ENCODE results near the gene ARMC12. TPM values are rescaled to one million over a fixed set of nuclear protein-coding genes. Genes with fewer than 3 reads are reported as not detected.

The ARMC12 gene
- total and polyA plus RNA-seq, 2 of the 13 experiments (the other 11 are each of a cell fraction or from before 2014, with no cell fraction given), result 1.3 TPM; not detected in 1

DNA sequence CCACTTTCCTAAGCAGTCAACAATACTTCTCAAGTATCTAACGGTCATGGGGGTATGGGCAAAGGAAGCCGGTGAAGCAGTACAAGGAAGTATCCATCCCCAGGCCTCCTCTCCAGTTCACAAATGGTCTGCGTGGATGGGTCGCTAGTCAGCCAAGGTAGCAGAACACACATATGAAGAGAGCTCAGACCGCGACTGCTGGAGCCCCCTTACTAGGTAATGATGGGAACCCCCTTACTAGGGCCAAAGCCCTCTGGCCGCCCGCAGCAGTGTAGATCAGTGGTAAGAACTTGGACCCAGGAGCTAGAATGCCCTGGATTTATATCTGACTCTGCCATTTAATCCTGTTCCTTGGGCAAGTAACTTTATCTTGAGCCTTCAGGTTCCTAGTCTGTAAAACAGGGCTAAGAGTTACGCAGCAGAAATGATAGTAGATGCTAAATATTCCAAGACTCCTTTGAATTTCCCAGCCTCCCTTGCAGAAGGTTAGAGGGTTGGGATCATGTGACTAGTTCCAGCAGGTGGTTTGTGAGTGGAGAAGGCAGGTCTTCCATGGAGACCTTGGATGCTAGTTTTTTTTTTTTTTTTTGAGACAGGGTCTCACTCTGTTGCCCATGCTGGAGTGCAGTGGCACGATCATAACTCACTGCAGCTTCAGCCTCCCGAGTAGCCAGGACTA, 37.4 kb downstream of the ARMC12 start:
- ChIA-PET CTCF (ENCODE audit: low intra/inter-chr PET ratio, low total read pairs) (no interaction called here), POLR2A (no interaction called here)
- Histone ChIP-seq H4K20me1 (ENCODE audit: insufficient read depth, low read length) (no peaks in the 10 kb centered on the region), H3K27me3 (ENCODE audit: control insufficient read depth in 1 of 2, insufficient read depth in 2 of 2, low read length in 2 of 2) (peaks cover 5 to 52% of the 10 kb centered on the region in 2 experiments), H3K9me3 (ENCODE audit: low read length) (no peaks in the 10 kb centered on the region), H3K79me2 (ENCODE audit: insufficient read depth, low read length) (no peaks in the 10 kb centered on the region), H3K9ac (ENCODE audit: insufficient read depth, low read depth, low read length) (no peak overlapping the region), H3K36me3 (replicated peaks in 1 of 2; ENCODE audit: control insufficient read depth in 1 of 2, insufficient read depth in 2 of 2, low read length in 2 of 2) (no peaks in the 10 kb centered on the region), H3K27ac (ENCODE audit: extremely low read length, insufficient read depth, low read length) (no peak overlapping the region), H3K4me2 (ENCODE audit: low read depth, low read length) (no peak overlapping the region), H2AFZ (ENCODE audit: low read length) (no peak overlapping the region), H3K4me3 (replicated peaks in 1 of 3; ENCODE audit: insufficient read depth in 1 of 3, low read depth in 2 of 3, low read length in 3 of 3) (no peak overlapping the region), H3K4me1 (ENCODE audit: insufficient read depth, low read length) (peaks cover 6% of the 10 kb centered on the region)
- intact Hi-C loops (cut with micrococcal nuclease; ENCODE audit: unreplicated experiment), result no loop called here
- in situ Hi-C loops (cut with HindIII; ENCODE audit: extremely low pct_ligation_motif_present, low pct_unique_long_range_greater_than_20kb), result no loop called here
- BruUV-seq (replicated peaks), result no TSS peak
- WGBS (ENCODE audit: low lambda C conversion rate), result 67% methylated on average over 10 of the region's 11 CpGs
- FAIRE-seq (no peak), DNase-seq (ENCODE audit: low spot score) (no peak), ATAC-seq (no peak)
- TF ChIP-seq MED13 (CRISPR knock-in tag; IDR thresholded peaks at IDR 0.05), result no peak

DNA sequence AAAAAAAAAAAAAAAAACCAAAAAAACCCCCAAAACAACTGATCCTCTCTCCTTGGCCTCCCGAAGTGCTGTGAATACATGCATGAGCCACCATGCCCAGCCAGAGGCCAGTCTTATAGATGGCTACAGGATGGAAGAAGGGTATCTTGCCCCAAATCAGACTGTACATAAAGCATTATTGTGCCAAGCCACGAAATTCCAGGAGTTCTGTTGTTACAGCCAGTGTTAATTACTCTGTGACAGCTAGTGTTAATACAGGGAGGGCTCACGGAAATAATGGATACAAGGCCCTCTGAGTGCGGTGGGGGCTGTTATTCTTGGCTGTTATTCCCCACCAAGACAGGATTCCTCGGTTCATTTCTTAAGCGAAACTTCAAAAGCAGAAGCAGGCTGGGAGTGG, 38.2 kb downstream of the ARMC12 start:
- ATAC-seq (no peak), FAIRE-seq (no peak), DNase-seq (ENCODE audit: low spot score) (no peak)
- Histone ChIP-seq H4K20me1 (ENCODE audit: insufficient read depth, low read length) (no peaks in the 10 kb centered on the region), H3K4me2 (ENCODE audit: low read depth, low read length) (no peak overlapping the region), H3K9me3 (ENCODE audit: low read length) (no peaks in the 10 kb centered on the region), H3K79me2 (ENCODE audit: insufficient read depth, low read length) (no peaks in the 10 kb centered on the region), H3K27me3 (ENCODE audit: control insufficient read depth in 1 of 2, insufficient read depth in 2 of 2, low read length in 2 of 2) (peaks cover 6 to 55% of the 10 kb centered on the region in 2 experiments), H3K4me3 (replicated peaks in 1 of 3; ENCODE audit: insufficient read depth in 1 of 3, low read depth in 2 of 3, low read length in 3 of 3) (no peak overlapping the region), H3K36me3 (replicated peaks in 1 of 2; ENCODE audit: control insufficient read depth in 1 of 2, insufficient read depth in 2 of 2, low read length in 2 of 2) (no peaks in the 10 kb centered on the region), H3K27ac (ENCODE audit: extremely low read length, insufficient read depth, low read length) (no peak overlapping the region), H3K4me1 (ENCODE audit: insufficient read depth, low read length) (peaks cover 6% of the 10 kb centered on the region), H3K9ac (ENCODE audit: insufficient read depth, low read depth, low read length) (no peak overlapping the region), H2AFZ (ENCODE audit: low read length) (no peak overlapping the region)
- in situ Hi-C loops (cut with HindIII; ENCODE audit: extremely low pct_ligation_motif_present, low pct_unique_long_range_greater_than_20kb), result no loop called here
- ChIA-PET POLR2A (no interaction called here), CTCF (ENCODE audit: low intra/inter-chr PET ratio, low total read pairs) (no interaction called here)
- intact Hi-C loops (cut with micrococcal nuclease; ENCODE audit: unreplicated experiment), result no loop called here
- 33% methylated on average over 6 of the region's 6 CpGs for WGBS (ENCODE audit: low lambda C conversion rate)
- no TSS peak for BruUV-seq (replicated peaks)
- no peak for TF ChIP-seq ZNF546 (CRISPR knock-in tag; conservative IDR thresholded peaks at IDR 0.05)
- no peak for TF ChIP-seq SRSF1 (optimal IDR thresholded peaks at IDR 0.05; ENCODE audit: low read depth, low read length)
- TF ChIP-seq, protein P1, sequence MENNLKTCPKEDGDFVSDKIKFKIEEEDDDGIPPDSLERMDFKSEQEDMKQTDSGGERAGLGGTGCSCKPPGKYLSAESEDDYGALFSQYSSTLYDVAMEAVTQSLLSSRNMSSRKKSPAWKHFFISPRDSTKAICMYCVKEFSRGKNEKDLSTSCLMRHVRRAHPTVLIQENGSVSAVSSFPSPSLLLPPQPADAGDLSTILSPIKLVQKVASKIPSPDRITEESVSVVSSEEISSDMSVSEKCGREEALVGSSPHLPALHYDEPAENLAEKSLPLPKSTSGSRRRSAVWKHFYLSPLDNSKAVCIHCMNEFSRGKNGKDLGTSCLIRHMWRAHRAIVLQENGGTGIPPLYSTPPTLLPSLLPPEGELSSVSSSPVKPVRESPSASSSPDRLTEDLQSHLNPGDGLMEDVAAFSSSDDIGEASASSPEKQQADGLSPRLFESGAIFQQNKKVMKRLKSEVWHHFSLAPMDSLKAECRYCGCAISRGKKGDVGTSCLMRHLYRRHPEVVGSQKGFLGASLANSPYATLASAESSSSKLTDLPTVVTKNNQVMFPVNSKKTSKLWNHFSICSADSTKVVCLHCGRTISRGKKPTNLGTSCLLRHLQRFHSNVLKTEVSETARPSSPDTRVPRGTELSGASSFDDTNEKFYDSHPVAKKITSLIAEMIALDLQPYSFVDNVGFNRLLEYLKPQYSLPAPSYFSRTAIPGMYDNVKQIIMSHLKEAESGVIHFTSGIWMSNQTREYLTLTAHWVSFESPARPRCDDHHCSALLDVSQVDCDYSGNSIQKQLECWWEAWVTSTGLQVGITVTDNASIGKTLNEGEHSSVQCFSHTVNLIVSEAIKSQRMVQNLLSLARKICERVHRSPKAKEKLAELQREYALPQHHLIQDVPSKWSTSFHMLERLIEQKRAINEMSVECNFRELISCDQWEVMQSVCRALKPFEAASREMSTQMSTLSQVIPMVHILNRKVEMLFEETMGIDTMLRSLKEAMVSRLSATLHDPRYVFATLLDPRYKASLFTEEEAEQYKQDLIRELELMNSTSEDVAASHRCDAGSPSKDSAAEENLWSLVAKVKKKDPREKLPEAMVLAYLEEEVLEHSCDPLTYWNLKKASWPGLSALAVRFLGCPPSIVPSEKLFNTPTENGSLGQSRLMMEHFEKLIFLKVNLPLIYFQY (CRISPR knock-in tag; IDR thresholded peaks at IDR 0.05; ENCODE audit: borderline replicate concordance), result no peak
- TF ChIP-seq, protein P2, sequence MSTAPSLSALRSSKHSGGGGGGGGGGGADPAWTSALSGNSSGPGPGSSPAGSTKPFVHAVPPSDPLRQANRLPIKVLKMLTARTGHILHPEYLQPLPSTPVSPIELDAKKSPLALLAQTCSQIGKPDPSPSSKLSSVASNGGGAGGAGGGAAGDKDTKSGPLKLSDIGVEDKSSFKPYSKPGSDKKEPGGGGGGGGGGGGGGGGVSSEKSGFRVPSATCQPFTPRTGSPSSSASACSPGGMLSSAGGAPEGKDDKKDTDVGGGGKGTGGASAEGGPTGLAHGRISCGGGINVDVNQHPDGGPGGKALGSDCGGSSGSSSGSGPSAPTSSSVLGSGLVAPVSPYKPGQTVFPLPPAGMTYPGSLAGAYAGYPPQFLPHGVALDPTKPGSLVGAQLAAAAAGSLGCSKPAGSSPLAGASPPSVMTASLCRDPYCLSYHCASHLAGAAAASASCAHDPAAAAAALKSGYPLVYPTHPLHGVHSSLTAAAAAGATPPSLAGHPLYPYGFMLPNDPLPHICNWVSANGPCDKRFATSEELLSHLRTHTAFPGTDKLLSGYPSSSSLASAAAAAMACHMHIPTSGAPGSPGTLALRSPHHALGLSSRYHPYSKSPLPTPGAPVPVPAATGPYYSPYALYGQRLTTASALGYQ (CRISPR knock-in tag; IDR thresholded peaks at IDR 0.05), result no peak
- TF ChIP-seq, protein P3, sequence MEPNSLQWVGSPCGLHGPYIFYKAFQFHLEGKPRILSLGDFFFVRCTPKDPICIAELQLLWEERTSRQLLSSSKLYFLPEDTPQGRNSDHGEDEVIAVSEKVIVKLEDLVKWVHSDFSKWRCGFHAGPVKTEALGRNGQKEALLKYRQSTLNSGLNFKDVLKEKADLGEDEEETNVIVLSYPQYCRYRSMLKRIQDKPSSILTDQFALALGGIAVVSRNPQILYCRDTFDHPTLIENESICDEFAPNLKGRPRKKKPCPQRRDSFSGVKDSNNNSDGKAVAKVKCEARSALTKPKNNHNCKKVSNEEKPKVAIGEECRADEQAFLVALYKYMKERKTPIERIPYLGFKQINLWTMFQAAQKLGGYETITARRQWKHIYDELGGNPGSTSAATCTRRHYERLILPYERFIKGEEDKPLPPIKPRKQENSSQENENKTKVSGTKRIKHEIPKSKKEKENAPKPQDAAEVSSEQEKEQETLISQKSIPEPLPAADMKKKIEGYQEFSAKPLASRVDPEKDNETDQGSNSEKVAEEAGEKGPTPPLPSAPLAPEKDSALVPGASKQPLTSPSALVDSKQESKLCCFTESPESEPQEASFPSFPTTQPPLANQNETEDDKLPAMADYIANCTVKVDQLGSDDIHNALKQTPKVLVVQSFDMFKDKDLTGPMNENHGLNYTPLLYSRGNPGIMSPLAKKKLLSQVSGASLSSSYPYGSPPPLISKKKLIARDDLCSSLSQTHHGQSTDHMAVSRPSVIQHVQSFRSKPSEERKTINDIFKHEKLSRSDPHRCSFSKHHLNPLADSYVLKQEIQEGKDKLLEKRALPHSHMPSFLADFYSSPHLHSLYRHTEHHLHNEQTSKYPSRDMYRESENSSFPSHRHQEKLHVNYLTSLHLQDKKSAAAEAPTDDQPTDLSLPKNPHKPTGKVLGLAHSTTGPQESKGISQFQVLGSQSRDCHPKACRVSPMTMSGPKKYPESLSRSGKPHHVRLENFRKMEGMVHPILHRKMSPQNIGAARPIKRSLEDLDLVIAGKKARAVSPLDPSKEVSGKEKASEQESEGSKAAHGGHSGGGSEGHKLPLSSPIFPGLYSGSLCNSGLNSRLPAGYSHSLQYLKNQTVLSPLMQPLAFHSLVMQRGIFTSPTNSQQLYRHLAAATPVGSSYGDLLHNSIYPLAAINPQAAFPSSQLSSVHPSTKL (CRISPR knock-in tag; IDR thresholded peaks at IDR 0.05), result no peak
- TF ChIP-seq TRIM24 (CRISPR knock-in tag; IDR thresholded peaks at IDR 0.05), result no peak
- TF ChIP-seq PRPF4 (IDR thresholded peaks at IDR 0.05; ENCODE audit: low read depth, low read length, poor library complexity, severe bottlenecking), result no peak

Measured in HepG2 (cell line).